Raji (cell line): Measurements from ENCODE around the gene PLCH2.

Experiments
- POLR2A ChIP-seq: IDR thresholded peaks from 2 replicates; pipeline ENCODE4 v1.6.1; 2011; ENCODE audit warnings: low read depth, low read length, control low read depth; ENCODE audit not compliant: insufficient read depth

Gene PLCH2

GRCh38 chr1:2449636-2450454 is 26.2 kb upstream of the PLCH2 start:
- TF ChIP-seq POLR2A: no peak

GRCh38 chr1:2451741-2452140 is 24.3 kb upstream of the PLCH2 start:
- TF ChIP-seq POLR2A: no peak

- no peak for TF ChIP-seq POLR2A
These were observed 23.7 kb upstream of the PLCH2 start for GRCh38 chr1:2452201-2452931.

GRCh38 chr1:2452932-2453315 is 23.2 kb upstream of the PLCH2 start:
- no peak for TF ChIP-seq POLR2A

- TF ChIP-seq POLR2A: no peak
These were observed 21.9 kb upstream of the PLCH2 start for GRCh38 chr1:2454227-2454626.

GRCh38 chr1:2455757-2456156 is 20.3 kb upstream of the PLCH2 start:
- TF ChIP-seq POLR2A: no peak

- TF ChIP-seq POLR2A: no peak
These were observed 18.6 kb upstream of the PLCH2 start for GRCh38 chr1:2457444-2457843.

- no peak for TF ChIP-seq POLR2A
These were observed 17.4 kb upstream of the PLCH2 start for GRCh38 chr1:2458687-2459086.

- no peak for TF ChIP-seq POLR2A
These were observed 16.3 kb upstream of the PLCH2 start for GRCh38 chr1:2459757-2460156.

GRCh38 chr1:2460203-2460602 is 15.9 kb upstream of the PLCH2 start:
- TF ChIP-seq POLR2A: no peak

GRCh38 chr1:2460996-2461751 is 14.9 kb upstream of the PLCH2 start:
- TF ChIP-seq POLR2A: no peak

- no peak for TF ChIP-seq POLR2A
These were observed 13.3 kb upstream of the PLCH2 start for GRCh38 chr1:2462819-2463218.

GRCh38 chr1:2463396-2463795 is 12.7 kb upstream of the PLCH2 start:
- no peak for TF ChIP-seq POLR2A

GRCh38 chr1:2465371-2466269 is 10.5 kb upstream of the PLCH2 start:
- no peak for TF ChIP-seq POLR2A

GRCh38 chr1:2466270-2466665 is 9.8 kb upstream of the PLCH2 start:
- no peak for TF ChIP-seq POLR2A
